GF-D8 (cell line): ENCODE results near the gene CHKB.
"Not testable (repeated sequence)": the region's sequence is repeated elsewhere in the genome, so short reads cannot be mapped to it uniquely, and the experiment has no call there.

ENCODE experiments used
- DNase-seq: peaks from one replicate; lab custom pipeline; 2025; lab: John Stamatoyannopoulos, UW

Gene CHKB, protein sequence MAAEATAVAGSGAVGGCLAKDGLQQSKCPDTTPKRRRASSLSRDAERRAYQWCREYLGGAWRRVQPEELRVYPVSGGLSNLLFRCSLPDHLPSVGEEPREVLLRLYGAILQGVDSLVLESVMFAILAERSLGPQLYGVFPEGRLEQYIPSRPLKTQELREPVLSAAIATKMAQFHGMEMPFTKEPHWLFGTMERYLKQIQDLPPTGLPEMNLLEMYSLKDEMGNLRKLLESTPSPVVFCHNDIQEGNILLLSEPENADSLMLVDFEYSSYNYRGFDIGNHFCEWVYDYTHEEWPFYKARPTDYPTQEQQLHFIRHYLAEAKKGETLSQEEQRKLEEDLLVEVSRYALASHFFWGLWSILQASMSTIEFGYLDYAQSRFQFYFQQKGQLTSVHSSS

DNA sequence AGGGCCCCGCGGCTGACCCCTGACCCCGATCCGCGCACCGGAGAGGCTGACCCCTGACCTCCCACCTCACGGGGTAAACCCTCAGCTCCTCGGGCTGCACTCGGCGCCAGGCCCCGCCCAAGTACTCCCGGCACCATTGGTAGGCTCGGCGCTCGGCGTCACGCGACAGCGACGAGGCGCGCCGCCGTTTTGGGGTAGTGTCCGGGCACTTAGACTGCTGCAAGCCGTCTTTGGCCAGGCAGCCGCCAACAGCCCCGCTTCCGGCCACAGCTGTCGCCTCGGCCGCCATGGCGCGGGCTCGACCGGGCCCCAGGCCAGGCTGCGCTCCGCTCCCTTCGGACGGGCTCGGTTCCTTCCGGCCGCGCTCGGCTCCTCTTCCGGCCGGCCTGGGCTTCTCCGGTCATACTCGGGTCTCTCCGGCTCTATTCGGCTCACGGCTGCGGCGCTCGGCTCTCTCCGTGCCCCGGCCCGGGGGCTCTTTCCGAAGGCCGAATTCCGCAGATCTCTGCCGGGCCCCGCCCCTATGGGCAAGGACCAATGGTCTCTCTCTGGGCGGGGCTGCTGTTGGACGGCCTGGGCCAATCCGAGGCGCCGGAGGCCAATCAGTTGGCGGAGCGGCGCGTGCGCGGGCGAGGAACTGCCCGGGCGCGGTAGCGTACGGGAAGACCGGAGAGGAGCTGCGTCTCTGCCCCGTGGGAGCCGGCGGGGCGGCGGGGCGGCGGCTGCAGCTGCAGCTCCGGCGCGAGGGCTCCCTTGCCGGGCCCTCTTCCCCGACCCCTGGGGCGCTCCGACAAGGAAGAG lies at the start of gene CHKB:
Gene CHKB, minus strand, starts transcription at position 357 of the 801 bp plus-strand sequence. Its CDS starts 68 bp downstream, at position 289.
- peak; percentile 91 for DNase-seq

DNA sequence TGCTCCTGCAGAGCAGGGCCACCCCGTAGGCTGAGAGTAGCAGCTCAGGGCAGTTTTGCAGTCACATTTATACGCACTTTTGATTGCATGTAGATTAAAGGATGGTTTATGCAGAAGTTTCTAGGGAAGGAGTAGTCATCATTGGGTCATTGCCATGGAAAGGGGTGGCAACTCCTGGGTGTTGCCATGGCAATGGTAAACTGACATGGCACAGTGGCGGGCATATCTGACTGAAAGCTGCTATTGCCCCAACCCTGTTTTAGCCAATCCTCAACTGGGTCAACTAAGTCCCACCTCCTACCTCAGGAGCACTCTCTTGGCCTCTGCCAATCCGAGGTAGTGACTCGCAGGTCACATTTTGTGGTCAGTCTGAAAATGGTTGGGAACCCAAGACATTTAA lies 47.7 kb upstream of the CHKB start:
- DNase-seq = no peak

DNA sequence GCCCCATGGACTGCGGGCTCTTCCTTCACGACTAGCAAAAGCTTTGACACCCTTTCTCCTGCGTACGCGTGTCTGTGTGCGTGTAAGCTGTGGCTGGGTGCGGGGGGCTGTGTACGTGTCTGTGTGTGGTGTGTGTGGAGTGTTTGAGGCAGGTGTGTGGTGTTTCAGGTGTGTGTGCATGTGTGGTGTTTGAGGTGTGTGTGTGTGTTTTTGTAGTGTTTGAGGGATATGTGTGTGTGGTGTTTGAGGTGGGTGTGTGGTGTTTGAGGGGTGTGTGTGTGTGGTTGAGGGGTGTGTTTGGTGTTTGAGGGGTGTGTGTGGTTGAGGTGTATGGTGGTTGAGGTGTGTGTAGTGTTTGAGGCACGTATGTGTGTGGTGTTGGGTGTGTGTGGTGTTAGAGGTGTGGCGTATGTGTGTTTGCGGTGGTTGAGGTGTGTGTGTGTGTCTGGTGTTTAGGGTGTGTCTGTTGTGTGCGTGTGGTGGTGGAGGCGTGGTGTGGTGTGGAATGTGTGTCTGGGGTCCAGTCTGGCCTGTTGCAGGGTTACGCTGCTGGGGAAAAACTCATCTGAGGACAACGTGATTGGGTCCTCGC lies 46.0 kb upstream of the CHKB start:
- no peak for DNase-seq

DNA sequence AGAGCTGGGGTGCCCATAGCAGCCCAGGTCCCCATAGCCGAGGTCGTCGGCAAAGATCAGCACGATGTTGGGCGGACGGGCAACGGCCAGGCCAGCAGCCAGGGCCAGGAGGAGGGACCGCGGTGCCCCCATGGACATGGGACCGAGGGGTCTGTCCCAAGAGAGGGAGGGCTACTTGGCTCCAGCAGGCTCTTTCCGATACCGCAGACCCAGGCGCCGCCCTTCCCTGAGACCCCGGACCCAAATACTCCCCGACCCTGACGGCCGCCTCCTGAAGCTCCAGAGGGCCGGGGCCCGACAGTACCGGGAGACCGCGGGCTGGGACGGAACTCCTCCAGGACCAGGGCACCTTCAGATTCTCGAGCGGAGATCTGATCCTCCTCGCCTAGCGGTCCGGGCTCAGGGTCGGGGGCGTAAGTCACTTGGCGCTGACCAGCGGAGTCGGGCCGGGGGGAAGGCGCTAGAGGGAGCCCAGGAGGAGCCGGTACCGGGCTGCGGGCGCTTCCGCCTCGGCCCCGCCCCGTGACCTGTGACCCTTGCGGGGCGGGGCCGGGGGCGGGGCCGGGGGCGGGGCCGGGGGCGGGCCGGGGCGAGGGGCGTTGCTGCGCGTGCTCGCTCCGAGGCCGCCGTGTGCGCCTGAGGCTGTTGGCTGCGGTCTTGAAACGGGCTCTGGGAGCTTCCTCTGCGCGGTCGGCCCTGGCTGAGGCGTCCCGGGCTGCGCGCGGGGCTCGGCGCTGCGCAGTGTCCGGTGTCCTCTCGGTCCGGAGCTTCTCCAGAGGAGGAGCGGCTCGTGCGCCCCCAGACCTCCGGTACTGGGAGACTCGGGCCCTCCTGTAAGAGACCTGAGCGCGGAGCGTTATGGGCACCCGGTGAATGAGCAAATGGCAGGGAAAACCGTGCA lies 45.2 kb upstream of the CHKB start, which contains the start of gene ARSA:
Gene ARSA, minus strand, starts transcription at position 511 of the 901 bp plus-strand sequence. Its CDS starts 373 bp downstream, at position 138.
- DNase-seq = peak; percentile 59

DNA sequence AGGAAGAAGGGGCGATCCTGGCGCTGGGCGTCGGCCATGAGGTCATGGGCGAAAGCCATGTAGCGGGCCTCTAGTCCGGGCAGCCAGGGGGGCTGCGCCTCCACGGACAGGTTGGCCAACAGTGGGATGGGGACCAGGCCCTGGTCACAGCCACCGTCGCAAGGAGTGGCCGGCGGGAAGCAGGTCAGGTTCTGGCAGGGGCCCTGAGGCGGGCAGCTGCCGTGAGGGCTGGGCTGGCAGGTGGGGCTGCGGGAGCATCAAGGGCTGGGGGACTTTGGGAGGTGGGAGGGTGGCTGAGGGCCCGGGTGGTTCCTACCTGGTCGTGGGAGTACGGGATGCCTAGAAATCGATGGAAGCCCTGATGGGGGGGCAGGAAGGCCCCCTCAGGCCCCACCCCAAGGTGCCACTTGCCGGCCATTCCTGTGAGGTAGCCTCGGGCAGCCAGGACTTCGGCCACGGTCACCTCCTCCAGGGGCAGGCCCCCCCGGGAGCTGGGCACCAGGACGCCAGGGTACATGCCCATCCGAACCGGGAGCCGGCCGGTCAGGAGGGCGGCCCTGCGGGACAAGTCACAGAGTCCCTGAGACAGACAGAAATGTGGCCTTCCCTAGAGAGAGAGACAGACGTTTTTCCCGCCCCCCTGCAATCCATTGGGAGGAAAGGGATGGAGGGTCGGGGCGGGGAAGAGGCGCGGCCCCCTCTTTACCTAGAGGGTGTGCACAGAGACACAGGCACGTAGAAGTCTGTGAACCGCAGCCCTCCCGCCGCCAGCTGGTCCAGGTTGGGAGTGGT lies 44.4 kb upstream of the CHKB start:
- no peak for DNase-seq

DNA sequence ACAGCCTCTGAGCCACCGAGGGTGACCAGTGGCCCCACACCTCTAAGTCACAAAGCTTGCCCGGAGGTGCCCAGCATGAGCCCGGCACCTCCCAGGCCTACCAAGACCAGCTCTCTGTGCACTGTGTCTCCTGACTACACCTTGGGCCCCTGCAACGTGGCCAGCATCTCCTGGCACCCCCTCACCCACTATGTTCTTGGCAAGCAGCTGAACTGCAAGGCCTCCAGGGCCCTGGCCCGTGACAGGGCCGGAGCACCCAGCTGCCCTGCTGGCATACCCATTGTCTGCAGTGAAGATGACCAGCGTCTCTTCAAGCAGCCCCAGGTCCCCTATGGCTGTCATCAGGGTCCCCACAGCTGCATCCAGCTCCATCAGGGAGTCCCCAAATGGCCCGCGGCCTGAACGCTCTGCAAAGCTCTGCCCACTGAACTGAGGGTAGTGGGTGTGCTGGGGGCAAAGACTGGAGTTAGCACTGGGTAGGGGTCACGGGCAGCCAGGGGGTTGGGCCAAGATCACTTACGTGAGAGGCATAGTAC lies 43.7 kb upstream of the CHKB start:
- DNase-seq = no peak

DNA sequence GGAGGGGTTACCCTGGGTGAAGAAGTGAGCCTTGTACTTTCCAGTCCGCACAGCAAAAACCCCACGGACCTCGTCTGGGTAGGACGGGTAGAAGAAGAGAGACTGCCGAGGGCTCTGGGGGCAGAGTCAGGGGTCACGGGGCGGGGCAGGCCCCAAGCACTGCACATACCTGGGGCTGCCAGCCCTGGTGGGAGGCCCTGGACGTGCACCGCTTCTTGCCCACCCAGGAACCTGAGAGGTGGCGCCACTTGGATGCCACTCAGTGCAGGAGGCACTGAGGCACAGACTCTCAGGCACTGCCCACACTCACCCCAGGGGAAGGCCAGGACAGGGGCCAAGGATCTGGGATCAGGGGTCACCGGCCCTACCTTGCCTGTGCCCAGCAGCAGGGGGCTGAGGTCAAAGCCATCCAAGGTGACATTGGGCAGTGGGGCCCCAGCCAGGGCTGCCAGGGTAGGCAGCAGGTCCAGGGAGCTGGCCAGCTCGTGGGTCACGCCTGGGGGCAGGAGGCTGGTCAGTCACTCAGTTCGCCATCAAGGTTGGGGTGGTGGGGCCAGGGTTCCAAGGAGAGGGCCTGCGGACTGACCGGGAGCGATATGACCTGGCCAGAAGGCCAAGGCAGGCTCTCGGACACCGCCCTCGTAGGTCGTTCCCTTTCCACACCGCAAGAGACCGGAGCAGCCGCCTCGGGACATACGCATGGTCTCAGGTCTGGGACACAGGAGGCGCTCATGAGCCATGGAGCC lies 43.1 kb upstream of the CHKB start:
- DNase-seq = no peak

DNA sequence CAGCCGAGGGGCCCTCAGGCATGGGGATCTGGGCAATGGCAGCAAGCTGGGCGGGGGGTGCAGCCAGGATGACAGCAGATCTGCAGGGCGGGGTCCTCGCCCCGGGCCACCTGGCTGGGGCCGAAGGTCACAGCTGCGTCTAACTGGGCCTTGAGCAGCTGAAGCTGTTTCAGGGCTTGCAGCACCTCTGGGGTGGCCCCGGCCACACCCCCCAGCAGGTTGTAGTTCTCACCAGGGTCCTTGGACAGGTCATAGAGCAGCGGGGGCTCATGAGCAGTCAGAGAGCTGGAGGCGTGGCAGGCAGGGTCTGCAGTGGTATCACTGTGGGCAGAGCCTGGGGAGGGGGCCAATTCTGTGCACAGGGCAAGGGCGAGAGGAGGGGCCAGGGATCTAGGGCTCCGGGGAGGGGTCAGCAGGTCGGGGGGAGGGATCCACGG lies 42.5 kb upstream of the CHKB start:
- no peak for DNase-seq

DNA sequence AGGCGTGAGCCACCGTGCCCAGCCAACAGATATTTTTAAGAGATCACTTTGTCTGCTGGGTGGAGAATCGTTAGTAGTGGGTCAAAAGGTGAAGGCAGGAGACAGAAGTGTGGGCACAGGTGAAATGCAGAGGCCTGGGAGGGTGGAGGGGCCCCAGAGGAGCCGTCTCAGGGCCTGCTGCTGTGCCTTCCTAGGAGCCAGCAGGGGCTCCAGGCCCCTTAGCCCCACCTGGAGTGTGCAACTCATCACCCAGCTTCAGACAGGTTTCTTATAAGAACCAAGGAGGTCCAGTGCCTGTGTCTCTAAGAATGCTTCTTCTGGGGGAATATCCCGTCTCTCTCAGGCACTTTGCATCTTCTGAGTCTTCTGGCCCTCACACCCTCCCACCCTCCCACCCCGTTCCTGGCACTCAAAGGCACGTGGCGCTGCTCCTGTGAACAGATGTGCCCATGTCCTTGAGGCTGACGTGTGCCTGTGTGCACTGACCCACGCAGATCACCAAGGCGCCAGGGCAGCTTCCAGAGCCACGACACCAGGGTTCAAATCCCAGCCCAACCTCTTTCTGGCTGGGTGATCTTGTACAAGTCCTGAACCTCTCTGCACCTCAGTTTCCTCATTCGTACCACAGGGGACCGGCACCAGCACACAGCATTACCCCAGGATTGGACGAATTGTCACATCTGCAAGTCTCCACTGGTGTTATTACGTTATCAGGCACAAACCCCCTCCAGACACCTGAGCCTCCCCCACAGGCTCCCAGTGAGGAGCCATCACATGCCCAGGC lies 41.9 kb upstream of the CHKB start:
- no peak for DNase-seq

DNA sequence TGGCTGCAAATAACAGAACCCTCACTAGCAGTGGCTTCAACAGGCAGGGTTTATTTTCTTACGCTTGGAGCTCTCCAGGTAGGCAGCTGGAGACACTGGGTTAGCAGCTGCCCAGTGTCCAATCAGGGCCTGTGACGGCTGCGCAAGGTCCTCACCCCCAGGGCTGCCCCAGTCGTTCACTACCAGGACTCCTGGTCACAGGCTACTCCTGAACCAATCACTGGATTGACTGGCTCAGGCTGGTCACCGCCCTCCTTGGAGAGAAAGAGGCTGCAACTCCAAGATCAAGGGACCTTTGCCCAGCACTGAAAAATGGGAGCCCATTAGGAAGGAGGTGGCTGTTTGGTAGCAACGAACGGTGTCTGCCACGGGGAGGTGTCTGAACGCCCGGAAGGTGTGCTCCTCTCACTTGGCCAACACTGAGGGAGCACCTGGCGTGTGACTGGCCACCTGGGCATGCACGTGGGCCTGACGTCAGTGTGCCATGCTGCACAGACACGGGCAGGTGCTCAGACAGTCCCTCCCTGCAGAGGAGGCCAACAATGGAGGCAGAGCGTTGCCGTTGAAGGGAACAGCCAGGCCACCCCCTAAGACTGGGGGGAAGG lies 40.2 kb upstream of the CHKB start:
- DNase-seq = no peak

DNA sequence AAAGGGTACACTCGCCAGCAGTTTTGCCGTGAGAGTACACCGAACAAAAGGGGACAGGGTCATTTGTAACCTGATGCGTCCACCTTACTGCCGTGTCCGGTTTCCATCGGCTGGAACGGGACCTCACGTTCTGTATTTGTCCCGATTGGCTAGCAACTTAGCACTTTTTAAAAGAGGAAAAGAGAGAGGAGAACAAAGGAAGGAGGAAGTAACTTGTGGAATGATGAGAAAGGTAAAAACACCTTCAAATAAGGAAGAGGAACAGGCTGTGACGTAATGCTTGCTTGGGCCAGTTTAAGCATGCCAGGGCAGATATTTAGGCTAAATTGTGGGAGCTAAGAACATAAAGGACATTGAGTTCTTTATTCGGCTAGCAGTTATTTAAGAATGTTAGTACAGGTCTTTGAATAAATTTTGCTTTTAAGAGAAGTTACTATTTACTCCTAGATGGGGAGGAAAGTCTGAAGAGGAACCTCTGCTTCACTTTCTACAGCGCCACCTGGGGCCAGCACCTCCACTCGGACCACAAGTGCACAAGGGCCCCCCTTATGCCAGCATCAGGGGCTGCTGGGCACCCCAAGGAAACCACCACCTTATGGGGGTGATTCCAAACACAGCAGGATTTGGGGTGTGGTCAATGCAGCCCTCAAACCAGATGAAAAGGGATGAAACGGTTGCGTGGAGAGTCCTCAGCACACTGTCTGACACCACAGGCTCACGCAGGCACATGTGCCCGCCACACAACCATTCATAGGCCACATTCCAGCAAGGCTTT lies 39.5 kb upstream of the CHKB start:
- no peak for DNase-seq

DNA sequence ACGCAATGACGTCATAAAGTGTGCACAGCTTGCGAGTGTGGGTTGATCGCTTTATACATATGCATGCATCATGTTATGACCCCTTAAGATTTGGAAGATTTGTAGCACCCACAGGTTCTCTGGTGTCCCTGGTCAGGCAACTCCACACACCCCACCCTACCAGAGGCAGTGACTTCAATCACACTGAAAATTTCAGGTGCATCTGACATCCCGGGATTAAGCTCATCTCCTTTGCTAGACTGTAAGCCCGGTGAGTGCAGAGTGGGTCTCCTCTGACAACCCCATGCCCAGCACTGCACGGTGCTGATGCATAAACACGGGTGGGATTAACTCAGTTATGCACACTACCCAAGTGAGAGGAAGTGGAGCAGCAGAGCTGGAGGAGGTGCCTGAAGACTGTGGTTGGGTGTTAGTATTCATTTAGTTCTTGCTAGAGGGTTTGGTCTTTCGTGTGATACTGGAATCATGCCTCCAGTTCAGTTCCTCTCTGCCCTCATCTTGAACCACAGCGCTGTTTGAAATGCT lies 38.8 kb upstream of the CHKB start:
- peak; percentile 65 for DNase-seq

DNA sequence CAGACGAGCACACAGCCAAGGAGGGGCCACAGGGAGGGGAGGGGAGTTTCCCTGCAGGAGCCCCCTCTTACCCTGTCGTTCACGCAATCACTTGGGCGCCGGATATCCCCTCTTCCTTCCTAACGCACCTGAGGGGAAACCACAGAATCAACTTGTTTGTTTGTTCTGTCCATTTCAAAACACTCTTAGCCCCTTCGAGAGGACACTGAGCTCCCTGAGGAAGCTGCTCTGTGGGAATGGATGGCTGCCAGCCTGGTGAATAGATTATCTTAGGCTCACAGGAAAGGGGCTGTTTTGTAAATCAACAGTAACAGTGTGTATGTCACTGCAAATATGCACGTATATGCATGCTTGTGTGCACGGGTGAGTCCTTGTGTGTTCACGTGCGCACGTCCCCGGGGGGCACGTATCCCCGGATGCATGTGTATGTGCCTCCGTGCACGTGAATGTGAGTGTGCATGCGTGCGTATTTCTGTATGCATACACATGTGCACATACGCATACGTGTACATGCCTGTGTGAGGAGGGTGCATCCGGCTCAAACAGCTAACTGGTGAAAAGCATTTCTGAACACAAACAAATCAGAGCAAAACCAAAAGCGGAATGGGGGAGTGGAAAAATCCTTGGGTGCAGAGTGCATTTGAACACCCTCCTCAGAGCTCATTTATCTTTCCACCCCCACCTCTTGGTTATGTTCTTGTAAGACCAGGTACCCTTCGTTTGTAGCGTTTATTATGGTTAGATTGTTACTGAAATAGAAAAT lies 38.1 kb upstream of the CHKB start:
- no peak for DNase-seq

DNA sequence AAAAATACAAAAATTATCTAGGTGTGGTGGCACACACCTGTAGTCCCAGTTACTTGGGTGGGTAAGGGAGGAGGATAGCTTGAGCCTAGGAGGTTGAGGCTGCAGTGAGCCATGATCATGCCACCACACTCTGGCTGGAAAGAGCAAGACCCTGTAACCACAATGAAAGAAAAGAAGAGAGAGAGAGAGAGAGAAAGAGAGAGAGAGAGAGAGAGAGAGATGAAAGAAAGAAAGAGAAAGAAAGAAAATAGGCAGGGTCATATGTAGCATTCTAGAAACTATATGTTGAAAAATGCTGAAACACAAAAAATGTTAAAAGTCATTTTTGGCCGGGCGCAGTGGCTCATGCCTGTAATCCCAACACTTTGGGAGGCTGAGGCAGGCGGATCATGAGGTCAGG lies 31.6 kb upstream of the CHKB start:
- DNase-seq = not testable (repeated sequence)

DNA sequence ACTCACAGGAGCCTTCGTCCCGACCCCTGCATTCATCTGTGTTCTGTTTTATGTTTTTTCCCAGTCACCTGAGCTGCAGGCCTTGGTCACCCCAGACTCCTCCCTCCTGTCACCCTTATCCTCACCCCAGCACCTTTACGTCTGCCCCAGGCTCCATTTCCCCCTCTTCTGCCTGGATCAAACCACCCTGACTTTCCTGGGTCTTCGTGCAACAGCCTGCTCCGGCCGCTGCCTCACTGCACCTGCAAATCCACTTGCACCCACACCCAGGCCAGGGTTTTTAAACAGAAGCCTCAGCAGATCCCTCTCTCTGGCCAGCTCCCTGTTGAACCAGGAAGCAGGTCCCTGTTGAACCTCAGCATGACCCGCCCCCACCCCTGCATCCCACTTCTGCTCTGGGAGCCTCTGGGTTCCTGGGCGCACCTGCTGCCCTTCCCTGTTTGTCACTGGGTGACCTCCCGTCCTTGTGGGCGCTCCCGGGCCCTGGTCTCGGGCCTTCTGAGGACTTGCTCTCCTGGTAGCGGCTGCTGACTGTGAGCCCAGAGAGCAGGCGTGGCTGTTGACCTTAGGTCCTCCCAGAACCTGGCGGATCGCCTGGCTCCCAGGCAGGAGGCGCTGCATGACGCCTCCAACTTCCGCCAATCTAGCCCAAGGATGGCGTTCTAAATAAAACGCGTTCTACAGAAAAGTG lies 30.8 kb upstream of the CHKB start:
- DNase-seq = no peak
